ENCODE results near the gene RALGPS1. TPM values are rescaled to one million over a fixed set of nuclear protein-coding genes. Genes with fewer than 3 reads are reported as not detected.

RALGPS1 gene
- total RNA-seq, 4 donors from 2014 or later = 4.7 to 18.1 (median 5.0) TPM

DNA sequence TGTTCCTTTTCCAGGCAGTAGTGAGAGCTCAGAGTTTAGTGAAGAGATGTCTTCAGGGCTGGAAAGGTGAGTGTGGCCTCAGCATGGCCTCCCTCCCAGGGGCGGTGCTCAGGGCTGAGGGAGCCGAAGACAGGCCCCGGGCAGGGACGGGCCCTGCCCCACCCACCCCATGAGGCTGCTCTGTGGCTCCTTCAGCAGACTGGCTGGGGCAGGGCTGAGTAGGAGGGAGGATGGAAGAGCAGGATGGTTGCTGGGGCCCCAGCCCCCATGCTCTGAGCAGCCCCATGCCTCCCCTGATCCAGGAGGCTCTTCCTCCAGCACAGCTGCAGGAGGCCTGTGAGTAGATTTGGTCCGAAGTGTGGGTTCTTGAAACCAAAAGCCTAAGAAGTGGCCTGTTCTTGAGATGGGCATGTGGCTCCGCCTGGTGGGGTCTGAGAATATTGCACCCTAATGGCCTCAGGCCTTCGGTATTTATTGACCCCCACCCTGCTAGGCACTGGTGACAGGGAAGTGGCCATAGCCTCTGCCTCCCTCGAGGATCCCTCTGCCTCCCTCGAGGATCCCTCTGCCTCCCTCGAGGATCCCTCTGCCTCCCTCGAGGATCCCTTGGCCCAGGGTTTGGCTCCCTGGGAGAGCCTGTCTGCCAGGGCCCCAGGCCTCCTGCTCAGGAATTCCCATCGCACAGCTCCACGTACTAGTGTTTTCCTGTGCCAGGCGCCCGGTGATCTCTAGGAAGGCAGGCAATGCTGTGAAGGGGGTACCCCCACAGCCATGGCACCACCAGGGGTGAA, 284.6 kb downstream of the RALGPS1 start:
- TF ChIP-seq CTCF (IDR thresholded peaks at IDR 0.05; ENCODE audit: low read depth) = no peak

GRCh38 chr9:127200106-127200862, 285.7 kb downstream of the RALGPS1 start:
- no peak for TF ChIP-seq CTCF (IDR thresholded peaks at IDR 0.05; ENCODE audit: low read depth)

GRCh38 chr9:127201071-127201541, 286.5 kb downstream of the RALGPS1 start:
- no peak for TF ChIP-seq CTCF (IDR thresholded peaks at IDR 0.05; ENCODE audit: low read depth)

GRCh38 chr9:127201731-127202130, 287.1 kb downstream of the RALGPS1 start:
- no peak for TF ChIP-seq CTCF (IDR thresholded peaks at IDR 0.05; ENCODE audit: low read depth)

DNA sequence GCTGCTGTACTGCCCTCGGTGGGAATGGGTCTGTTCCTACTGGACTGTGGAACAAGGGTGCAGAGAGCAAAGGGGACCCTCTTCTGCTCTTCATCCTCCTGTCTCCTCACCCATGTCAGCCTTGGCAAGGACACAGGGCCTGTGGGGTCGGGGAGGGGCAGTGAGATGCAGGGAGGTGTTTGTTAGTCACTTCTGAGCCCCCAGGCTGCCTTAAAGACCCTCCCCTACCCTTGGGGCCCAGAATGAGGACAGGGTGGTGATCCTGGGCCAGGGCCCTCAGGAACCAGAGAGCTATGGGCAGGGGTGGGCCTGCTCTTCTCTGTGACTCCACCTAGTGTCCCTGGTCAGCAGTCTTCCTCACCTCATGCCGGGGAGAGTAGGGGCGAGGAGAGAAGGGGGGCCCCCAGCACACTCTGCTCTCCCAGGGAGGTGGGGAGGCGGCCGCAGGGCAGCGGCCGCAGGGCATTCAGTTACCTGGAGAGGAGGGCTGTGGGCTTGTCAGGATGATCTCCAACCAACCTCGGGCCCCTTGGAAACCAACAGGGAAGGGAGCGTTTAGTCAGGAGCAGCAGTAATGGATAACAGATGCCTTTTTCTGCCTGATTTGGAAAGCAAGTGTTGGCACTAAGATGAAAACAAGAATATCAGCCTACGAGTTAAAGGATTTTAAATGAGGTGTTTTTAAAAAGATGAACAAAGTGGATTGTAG, 288.0 kb downstream of the RALGPS1 start:
- no peak for TF ChIP-seq CTCF (IDR thresholded peaks at IDR 0.05; ENCODE audit: low read depth)

GRCh38 chr9:127203681-127204327, 289.2 kb downstream of the RALGPS1 start:
- TF ChIP-seq CTCF (IDR thresholded peaks at IDR 0.05; ENCODE audit: low read depth) = no peak

Data from subcutaneous adipose tissue (tissue), 4 donors.